22Rv1 (cell line): ENCODE results near the gene DPH3.

Source experiments
- H3K27ac ChIP-seq: fragments of 450-650 bp; 2 replicates; pipeline ENCODE4 v1.5.1; 2017
- ZFX ChIP-seq: fragments of 450-650 bp; IDR thresholded peaks from 2 replicates; pipeline ENCODE4 v1.6.1; 2017; ENCODE audit warnings: antibody characterized with exemption, borderline replicate concordance
- TF ChIP-seq, protein P1 (sequence below): fragments of 450-650 bp; IDR thresholded peaks from 2 replicates; pipeline ENCODE4 v1.5.1; 2017; ENCODE audit warnings: mild to moderate bottlenecking

DPH3 gene

GRCh38 chr3:16280671-16281070, 15.9 kb upstream of the DPH3 start:
- TF ChIP-seq ZFX, result no peak
- TF ChIP-seq, protein P1, sequence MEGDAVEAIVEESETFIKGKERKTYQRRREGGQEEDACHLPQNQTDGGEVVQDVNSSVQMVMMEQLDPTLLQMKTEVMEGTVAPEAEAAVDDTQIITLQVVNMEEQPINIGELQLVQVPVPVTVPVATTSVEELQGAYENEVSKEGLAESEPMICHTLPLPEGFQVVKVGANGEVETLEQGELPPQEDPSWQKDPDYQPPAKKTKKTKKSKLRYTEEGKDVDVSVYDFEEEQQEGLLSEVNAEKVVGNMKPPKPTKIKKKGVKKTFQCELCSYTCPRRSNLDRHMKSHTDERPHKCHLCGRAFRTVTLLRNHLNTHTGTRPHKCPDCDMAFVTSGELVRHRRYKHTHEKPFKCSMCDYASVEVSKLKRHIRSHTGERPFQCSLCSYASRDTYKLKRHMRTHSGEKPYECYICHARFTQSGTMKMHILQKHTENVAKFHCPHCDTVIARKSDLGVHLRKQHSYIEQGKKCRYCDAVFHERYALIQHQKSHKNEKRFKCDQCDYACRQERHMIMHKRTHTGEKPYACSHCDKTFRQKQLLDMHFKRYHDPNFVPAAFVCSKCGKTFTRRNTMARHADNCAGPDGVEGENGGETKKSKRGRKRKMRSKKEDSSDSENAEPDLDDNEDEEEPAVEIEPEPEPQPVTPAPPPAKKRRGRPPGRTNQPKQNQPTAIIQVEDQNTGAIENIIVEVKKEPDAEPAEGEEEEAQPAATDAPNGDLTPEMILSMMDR, result no peak
- no peak overlapping the region for H3K27ac ChIP-seq

- H3K27ac ChIP-seq, result no peak overlapping the region
- TF ChIP-seq, protein P1, result no peak
- TF ChIP-seq ZFX, result no peak
Observed at GRCh38 chr3:16279010-16279801, 14.5 kb upstream of the DPH3 start.

GRCh38 chr3:16277471-16277870, 12.7 kb upstream of the DPH3 start:
- TF ChIP-seq ZFX, result no peak
- TF ChIP-seq, protein P1, result no peak
- H3K27ac ChIP-seq, result no peak overlapping the region

DNA sequence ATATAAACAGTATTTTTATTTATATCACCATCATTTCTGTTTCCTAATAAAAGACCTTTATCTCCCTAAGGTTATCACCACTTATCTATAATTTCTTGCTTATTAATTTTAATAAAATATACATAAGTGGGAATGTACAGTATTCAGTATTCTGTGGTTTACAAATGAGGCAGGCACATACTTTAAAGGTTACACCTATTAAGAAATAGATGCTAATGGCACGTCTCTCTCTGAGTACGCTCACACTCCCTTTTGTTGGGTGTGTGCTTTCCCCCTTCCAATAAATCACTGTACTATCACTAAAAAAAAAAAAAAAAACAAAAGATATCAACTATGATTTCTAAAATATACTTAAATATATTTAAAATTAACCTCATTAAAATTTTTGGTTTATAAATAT, 9.1 kb upstream of the DPH3 start:
- TF ChIP-seq, protein P1, result no peak
- no peak for TF ChIP-seq ZFX
- H3K27ac ChIP-seq, result no peak overlapping the region

- TF ChIP-seq, protein P1, result no peak
- TF ChIP-seq ZFX, result no peak
Observed at GRCh38 chr3:16272588-16272987, 7.8 kb upstream of the DPH3 start.

GRCh38 chr3:16270855-16271254, 6.1 kb upstream of the DPH3 start:
- TF ChIP-seq, protein P1, result no peak
- no peak for TF ChIP-seq ZFX
- no peak overlapping the region for H3K27ac ChIP-seq

More at GRCh38 chr3:16272588-16272987, 7.8 kb upstream of the DPH3 start:
- H3K27ac ChIP-seq, result no peak overlapping the region

DNA sequence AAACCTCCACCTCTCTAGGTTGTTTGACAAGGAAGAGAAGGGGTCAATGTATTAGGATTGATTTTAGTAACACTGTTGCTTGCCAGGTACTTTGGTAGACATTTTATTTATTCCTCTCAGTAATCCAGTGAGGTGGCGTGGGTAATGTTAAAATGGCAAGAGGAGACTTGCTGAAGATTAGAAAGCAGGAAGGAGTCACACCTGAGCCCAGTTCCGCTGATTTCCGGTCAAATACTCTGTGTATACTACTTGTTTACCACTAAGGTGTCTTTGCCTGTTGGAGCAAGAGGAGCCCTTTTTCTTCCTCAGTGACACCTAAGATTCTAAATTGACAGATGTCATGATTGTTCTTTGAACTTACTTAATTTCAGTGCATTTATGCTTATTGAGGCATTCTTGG, 2.0 kb upstream of the DPH3 start:
- TF ChIP-seq, protein P1, result no peak
- no peak for TF ChIP-seq ZFX
- H3K27ac ChIP-seq, result no peak overlapping the region
